ENCODE data around the gene IGSF21. TPM values are rescaled to one million over a fixed set of nuclear protein-coding genes. Genes with fewer than 3 reads are reported as not detected.

The IGSF21 gene
- total RNA-seq, 3 donors from 2014 or later (not counting 1 experiment from before 2014, with no cell fraction given): not detected

GRCh38 chr1:18201997-18202719 lies 94.6 kb downstream of the IGSF21 start:
- no peaks in the 10 kb centered on the region for H3K4me1 ChIP-seq (ENCODE audit: control insufficient read depth, insufficient read depth, low read length)
- TF ChIP-seq CTCF (IDR thresholded peaks at IDR 0.05): no peak
- ATAC-seq (no peak), DNase-seq (no peak)
- H3K4me1 Mint-ChIP-seq: no peaks in the 10 kb centered on the region
- WGBS (ENCODE audit: insufficient coverage): 65% methylated on average over 3 of the region's 4 CpGs
- no peak overlapping the region for H3K4me3 ChIP-seq (ENCODE audit: low read length)
- no peak overlapping the region for H3K4me3 Mint-ChIP-seq
- no peaks in the 10 kb centered on the region for H3K27me3 ChIP-seq (ENCODE audit: control insufficient read depth, insufficient read depth, low read length)
- no peak overlapping the region for H3K27ac ChIP-seq (ENCODE audit: low read length)
- intact Hi-C loops (cut with micrococcal nuclease): no loop called here
- no peaks in the 10 kb centered on the region for H3K9me3 ChIP-seq (ENCODE audit: control insufficient read depth, insufficient read depth, low read length)
- no peaks in the 10 kb centered on the region for H3K36me3 ChIP-seq (ENCODE audit: control insufficient read depth, insufficient read depth, low read length)
- H3K36me3 Mint-ChIP-seq: no peaks in the 10 kb centered on the region
- no peak overlapping the region for H3K27ac Mint-ChIP-seq
- H3K9me3 Mint-ChIP-seq: no peaks in the 10 kb centered on the region
- H3K27me3 Mint-ChIP-seq (ENCODE audit: low read depth in 2 of 2): peaks cover 17 to 43% of the 10 kb centered on the region in 2 donors

GRCh38 chr1:18203645-18204044 lies 96.0 kb downstream of the IGSF21 start:
- Histone ChIP-seq H3K9me3 (ENCODE audit: control insufficient read depth, insufficient read depth, low read length) (no peaks in the 10 kb centered on the region), H3K4me1 (ENCODE audit: control insufficient read depth, insufficient read depth, low read length) (no peaks in the 10 kb centered on the region), H3K27ac (ENCODE audit: low read length) (no peak overlapping the region), H3K27me3 (ENCODE audit: control insufficient read depth, insufficient read depth, low read length) (no peaks in the 10 kb centered on the region), H3K36me3 (ENCODE audit: control insufficient read depth, insufficient read depth, low read length) (no peaks in the 10 kb centered on the region), H3K4me3 (ENCODE audit: low read length) (no peak overlapping the region)
- DNase-seq (no peak), ATAC-seq (no peak)
- intact Hi-C loops (cut with micrococcal nuclease): no loop called here
- H3K27me3 Mint-ChIP-seq (ENCODE audit: low read depth in 2 of 2): peaks cover 15 to 32% of the 10 kb centered on the region in 2 donors
- no peaks in the 10 kb centered on the region for H3K9me3 Mint-ChIP-seq
- 79% methylated on average over 3 of the region's 4 CpGs for WGBS (ENCODE audit: insufficient coverage)
- no peak overlapping the region for H3K4me3 Mint-ChIP-seq
- TF ChIP-seq CTCF (IDR thresholded peaks at IDR 0.05): no peak
- no peaks in the 10 kb centered on the region for H3K4me1 Mint-ChIP-seq
- no peaks in the 10 kb centered on the region for H3K36me3 Mint-ChIP-seq
- H3K27ac Mint-ChIP-seq: no peak overlapping the region

- H3K4me1 Mint-ChIP-seq: no peaks in the 10 kb centered on the region
- DNase-seq (no peak), ATAC-seq (no peak)
- no peak overlapping the region for H3K27ac Mint-ChIP-seq
- no peak overlapping the region for H3K4me3 ChIP-seq (ENCODE audit: low read length)
- no peaks in the 10 kb centered on the region for H3K9me3 ChIP-seq (ENCODE audit: control insufficient read depth, insufficient read depth, low read length)
- intact Hi-C loops (cut with micrococcal nuclease): no loop called here
- H3K4me1 ChIP-seq (ENCODE audit: control insufficient read depth, insufficient read depth, low read length): no peaks in the 10 kb centered on the region
- no peak overlapping the region for H3K4me3 Mint-ChIP-seq
- H3K27me3 Mint-ChIP-seq (ENCODE audit: low read depth in 2 of 2): peaks cover 17 to 31% of the 10 kb centered on the region in 2 donors
- no peaks in the 10 kb centered on the region for H3K9me3 Mint-ChIP-seq
- 50% methylated on average over 1 of the region's 1 CpG for WGBS (ENCODE audit: insufficient coverage)
- no peaks in the 10 kb centered on the region for H3K36me3 ChIP-seq (ENCODE audit: control insufficient read depth, insufficient read depth, low read length)
- no peak overlapping the region for H3K27ac ChIP-seq (ENCODE audit: low read length)
- no peaks in the 10 kb centered on the region for H3K36me3 Mint-ChIP-seq
- no peak for TF ChIP-seq CTCF (IDR thresholded peaks at IDR 0.05)
- H3K27me3 ChIP-seq (ENCODE audit: control insufficient read depth, insufficient read depth, low read length): no peaks in the 10 kb centered on the region
Measured at GRCh38 chr1:18204575-18204974, 97.0 kb downstream of the IGSF21 start.

GRCh38 chr1:18205319-18205718 lies 97.7 kb downstream of the IGSF21 start:
- H3K4me3 ChIP-seq (ENCODE audit: low read length): no peak overlapping the region
- Mint-ChIP-seq H3K4me1 (no peaks in the 10 kb centered on the region), H3K4me3 (no peak overlapping the region), H3K9me3 (no peaks in the 10 kb centered on the region), H3K27me3 (ENCODE audit: low read depth in 2 of 2) (peaks cover 15 to 28% of the 10 kb centered on the region in 2 donors), H3K36me3 (no peaks in the 10 kb centered on the region), H3K27ac (no peak overlapping the region)
- DNase-seq: no peak
- H3K36me3 ChIP-seq (ENCODE audit: control insufficient read depth, insufficient read depth, low read length): no peaks in the 10 kb centered on the region
- WGBS (ENCODE audit: insufficient coverage): 50% methylated on average over 7 of the region's 7 CpGs
- H3K27ac ChIP-seq (ENCODE audit: low read length): no peak overlapping the region
- H3K27me3 ChIP-seq (ENCODE audit: control insufficient read depth, insufficient read depth, low read length): no peaks in the 10 kb centered on the region
- no peak for TF ChIP-seq CTCF (IDR thresholded peaks at IDR 0.05)
- no peaks in the 10 kb centered on the region for H3K4me1 ChIP-seq (ENCODE audit: control insufficient read depth, insufficient read depth, low read length)
- no peak for ATAC-seq
- no peaks in the 10 kb centered on the region for H3K9me3 ChIP-seq (ENCODE audit: control insufficient read depth, insufficient read depth, low read length)
- intact Hi-C loops (cut with micrococcal nuclease): no loop called here
